HepG2 (cell line): ENCODE data around the gene OR2V2.
"Not testable (repeated sequence)": the region's sequence is repeated elsewhere in the genome, so short reads cannot be mapped to it uniquely, and the experiment has no call there.

ENCODE experiments used
- CEBPB ChIP-seq: IDR thresholded peaks from 2 replicates; pipeline ENCODE4 v1.6.1; 2011; ENCODE audit warnings: low read depth, low read length, improper control_type of control experiment, borderline replicate concordance
- E2F1 ChIP-seq: sonication (generic); formaldehyde crosslinking; IDR thresholded peaks from 2 replicates; pipeline ENCODE4 v1.5.0; 2020; ENCODE audit warnings: missing genetic modification reagents
- NR0B2 ChIP-seq: sonication (generic); formaldehyde crosslinking; IDR thresholded peaks from 2 replicates; pipeline ENCODE4 v1.4.0; 2020; ENCODE audit warnings: mild to moderate bottlenecking, missing genetic modification reagents
- SMARCC2 ChIP-seq: fragments of 450-650 bp; IDR thresholded peaks from 2 replicates; pipeline ENCODE4 v1.6.1; 2017; ENCODE audit warnings: antibody characterized with exemption, mild to moderate bottlenecking
- SMC3 ChIP-seq: IDR thresholded peaks from 2 replicates; pipeline ENCODE4 v1.6.1; 2011; ENCODE audit warnings: low read length, improper control_type of control experiment
- ZBTB49 ChIP-seq: sonication (generic); formaldehyde crosslinking; IDR thresholded peaks from 2 replicates; pipeline ENCODE4 v1.4.0; 2020; ENCODE audit warnings: missing genetic modification reagents, borderline replicate concordance
- ZKSCAN8 ChIP-seq: IDR thresholded peaks from 2 replicates; pipeline ENCODE4 v1.6.1; 2016; ENCODE audit warnings: borderline replicate concordance, missing genetic modification reagents, missing compliant biosample characterization

- TF ChIP-seq CEBPB; E2F1; SMARCC2; ZKSCAN8 (CRISPR knock-in tag); SMC3; ZBTB49; NR0B2: not testable (repeated sequence)
Observed at GRCh38 chr5:181104606-181105390, 42.6 kb upstream of the OR2V2 start.
